GM23248 (cell line): Measurements from ENCODE around the gene OPCML.

Experiments
- EZH2 ChIP-seq: fragments of 200-600 bp; sonication (generic); IDR thresholded peaks from 2 replicates; pipeline ENCODE4 v1.6.1; 2018; ENCODE audit warnings: antibody characterized with exemption, mild to moderate bottlenecking; ENCODE audit not compliant: insufficient read depth, poor library complexity, severe bottlenecking
- EZH2phosphoT487 ChIP-seq: fragments of 200-600 bp; sonication (generic); IDR thresholded peaks from 2 replicates; pipeline ENCODE4 v1.6.1; 2018; ENCODE audit warnings: antibody characterized with exemption, moderate library complexity, mild to moderate bottlenecking, low read depth; ENCODE audit not compliant: insufficient read depth

DNA sequence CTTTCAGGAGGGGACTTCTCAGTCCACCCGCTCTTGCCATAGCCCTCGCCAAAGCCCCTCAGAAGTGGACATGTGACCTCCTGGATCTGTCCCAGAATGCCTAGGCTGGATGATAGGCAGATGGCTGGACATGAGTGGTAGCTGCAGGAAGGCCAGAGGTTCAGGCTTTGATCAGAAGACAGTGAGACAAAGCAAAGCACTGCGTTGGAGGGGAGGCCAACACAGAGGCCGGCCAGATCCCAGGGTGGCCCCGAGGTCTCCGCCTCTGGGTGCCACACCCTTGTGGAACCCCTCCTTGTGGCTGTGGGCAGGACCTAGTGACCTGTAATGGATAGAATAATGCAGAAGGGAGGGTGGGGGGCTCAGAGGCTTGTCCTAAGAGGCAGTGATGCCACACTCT is 147.6 kb downstream of the OPCML start:
- TF ChIP-seq EZH2phosphoT487, result no peak
- no peak for TF ChIP-seq EZH2
